Endodermal cell (in vitro differentiated cells): ENCODE data around the gene ZNRF3. TPM values are rescaled to one million over a fixed set of nuclear protein-coding genes. Genes with fewer than 3 reads are reported as not detected.

Experiments
- DNase-seq: peaks from one replicate; pipeline ENCODE4 v3.0.0-alpha.2; 2017
- H3K27ac ChIP-seq: 2 replicates; pipeline ENCODE4 v1.5.1; 2013; ENCODE audit warnings: mild to moderate bottlenecking, low read depth, low read length, moderate library complexity
- H3K27me3 ChIP-seq: 2 replicates; pipeline ENCODE4 v1.6.1; 2013; ENCODE audit warnings: mild to moderate bottlenecking, low read length, moderate library complexity; ENCODE audit not compliant: insufficient read depth, control insufficient read depth, poor library complexity, severe bottlenecking
- H3K36me3 ChIP-seq: 2 replicates; pipeline ENCODE4 v1.7.0; 2013; ENCODE audit warnings: mild to moderate bottlenecking, low read length, moderate library complexity; ENCODE audit not compliant: control insufficient read depth, insufficient read depth
- H3K4me1 ChIP-seq: one replicate; pipeline ENCODE4 v1.7.0; 2013; ENCODE audit warnings: low read length; ENCODE audit not compliant: control insufficient read depth, insufficient read depth
- H3K4me3 ChIP-seq: 2 replicates; pipeline ENCODE4 v1.5.1; 2013; ENCODE audit warnings: mild to moderate bottlenecking, low read length, moderate library complexity
- H3K9ac ChIP-seq: 2 replicates; pipeline ENCODE4 v1.6.1; 2013; ENCODE audit warnings: mild to moderate bottlenecking, low read length, moderate library complexity; ENCODE audit not compliant: poor library complexity, severe bottlenecking; ENCODE audit errors: extremely low read depth
- H3K9me3 ChIP-seq: 2 replicates; pipeline ENCODE4 v1.6.1; 2013; ENCODE audit warnings: mild to moderate bottlenecking, low read length, moderate library complexity; ENCODE audit not compliant: control insufficient read depth
- H3K27ac Mint-ChIP-seq: 2 replicates; pipeline ENCODE4 v1.8.0; 2020; ENCODE audit warnings: mixed read lengths
- H3K27me3 Mint-ChIP-seq: 2 replicates; pipeline ENCODE4 v1.8.0; 2021; ENCODE audit warnings: mild to moderate bottlenecking, mixed read lengths; ENCODE audit not compliant: insufficient read depth
- H3K36me3 Mint-ChIP-seq: 2 replicates; pipeline ENCODE4 v1.8.0; 2020; ENCODE audit warnings: low read depth, mixed read lengths
- H3K4me1 Mint-ChIP-seq: 2 replicates; pipeline ENCODE4 v1.8.0; 2020; ENCODE audit warnings: mixed read lengths
- H3K4me3 Mint-ChIP-seq: 2 replicates; pipeline ENCODE4 v1.8.0; 2020; ENCODE audit warnings: mild to moderate bottlenecking, moderate library complexity, mixed read lengths
- H3K9me3 Mint-ChIP-seq: 2 replicates; pipeline ENCODE4 v1.8.0; 2020; ENCODE audit warnings: mild to moderate bottlenecking, mixed read lengths
- WGBS, 2 experiments: methylation state at CpG; one replicate each; pipeline versions ENCODE4 v1.1.5 to v1.1.7; 2013; ENCODE audit warnings: missing lambda C conversion rate in 2 of 2, mixed read lengths in 1 of 2; ENCODE audit not compliant: insufficient coverage in 1 of 2, insufficient read length in 1 of 2; 5-methylcytosine and 5-hydroxymethylcytosine counted together
- total RNA-seq, 2 donors: library from RNA; stranded (reverse); fragmentation: NEBNext Ultra II Directional in 1 of 2; extraction: Animal tissue kit (Norgen Biotek cat#: 25700) in 1 of 2; gene quantifications; 2 replicates in 1 of 2; 3 replicates in 1 of 2; pipeline ENCODE4 v1.2.1, GENCODE V29; 2021
- TF ChIP-seq, protein P1 (sequence below): fragments of 200-600 bp; sonication (generic); conservative IDR thresholded peaks from 2 replicates; pipeline ENCODE4 v1.5.0; 2021; ENCODE audit warnings: antibody characterized with exemption, mild to moderate bottlenecking

Gene ZNRF3
- total RNA-seq, 2 donors from 2014 or later, result 15.8 to 19.8 TPM

GRCh38 chr22:28887725-28888459 lies 4.5 kb downstream of the ZNRF3 start:
- H3K36me3 Mint-ChIP-seq, result no peaks in the 10 kb centered on the region
- H3K9ac ChIP-seq, result no peak overlapping the region

DNA sequence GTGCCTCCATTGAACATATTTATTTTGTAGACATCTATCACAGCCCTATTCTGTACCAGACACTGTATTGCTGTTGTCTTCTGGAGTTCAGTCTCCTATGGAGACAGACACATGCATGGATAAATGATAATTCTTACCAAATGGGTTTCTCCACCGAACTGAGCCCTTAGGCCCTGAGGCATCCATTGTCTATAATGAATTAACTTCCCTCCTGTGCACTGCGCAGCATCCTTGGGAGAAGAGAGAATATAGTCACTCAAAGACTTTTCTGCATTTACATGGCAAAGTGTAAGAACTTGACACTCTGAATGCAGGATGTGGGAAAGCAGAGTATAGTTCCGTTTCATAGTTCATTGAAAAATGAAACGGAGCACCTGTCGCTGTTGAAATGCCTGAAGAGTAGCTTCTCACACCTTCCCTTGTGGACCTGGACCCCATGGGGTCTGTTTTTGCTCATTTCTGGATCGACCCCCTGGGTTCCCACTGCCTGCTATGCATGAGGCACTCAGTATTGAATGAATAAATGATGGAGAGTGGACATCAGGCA lies 6.2 kb downstream of the ZNRF3 start:
- Mint-ChIP-seq H3K9me3 (no peaks in the 10 kb centered on the region), H3K36me3 (no peaks in the 10 kb centered on the region), H3K27ac (no peak overlapping the region), H3K4me3 (no peak overlapping the region), H3K4me1 (peaks cover 49% of the 10 kb centered on the region), H3K27me3 (no peaks in the 10 kb centered on the region)
- no peak for DNase-seq
- WGBS, 2 experiments, result 91% methylated on average over 6 of the region's 6 CpGs
- peaks cover 21% of the 10 kb centered on the region for H3K4me1 ChIP-seq
- no peak overlapping the region for H3K27ac ChIP-seq
- TF ChIP-seq, protein P1, sequence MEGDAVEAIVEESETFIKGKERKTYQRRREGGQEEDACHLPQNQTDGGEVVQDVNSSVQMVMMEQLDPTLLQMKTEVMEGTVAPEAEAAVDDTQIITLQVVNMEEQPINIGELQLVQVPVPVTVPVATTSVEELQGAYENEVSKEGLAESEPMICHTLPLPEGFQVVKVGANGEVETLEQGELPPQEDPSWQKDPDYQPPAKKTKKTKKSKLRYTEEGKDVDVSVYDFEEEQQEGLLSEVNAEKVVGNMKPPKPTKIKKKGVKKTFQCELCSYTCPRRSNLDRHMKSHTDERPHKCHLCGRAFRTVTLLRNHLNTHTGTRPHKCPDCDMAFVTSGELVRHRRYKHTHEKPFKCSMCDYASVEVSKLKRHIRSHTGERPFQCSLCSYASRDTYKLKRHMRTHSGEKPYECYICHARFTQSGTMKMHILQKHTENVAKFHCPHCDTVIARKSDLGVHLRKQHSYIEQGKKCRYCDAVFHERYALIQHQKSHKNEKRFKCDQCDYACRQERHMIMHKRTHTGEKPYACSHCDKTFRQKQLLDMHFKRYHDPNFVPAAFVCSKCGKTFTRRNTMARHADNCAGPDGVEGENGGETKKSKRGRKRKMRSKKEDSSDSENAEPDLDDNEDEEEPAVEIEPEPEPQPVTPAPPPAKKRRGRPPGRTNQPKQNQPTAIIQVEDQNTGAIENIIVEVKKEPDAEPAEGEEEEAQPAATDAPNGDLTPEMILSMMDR, result no peak
- H3K9ac ChIP-seq, result no peak overlapping the region
- no peaks in the 10 kb centered on the region for H3K36me3 ChIP-seq
- no peaks in the 10 kb centered on the region for H3K9me3 ChIP-seq
- no peaks in the 10 kb centered on the region for H3K27me3 ChIP-seq
- no peak overlapping the region for H3K4me3 ChIP-seq

More at GRCh38 chr22:28887725-28888459, 4.5 kb downstream of the ZNRF3 start:
- Mint-ChIP-seq H3K4me1 (peaks cover 52% of the 10 kb centered on the region), H3K4me3 (no peak overlapping the region), H3K27ac (peak overlapping the region; percentile 20), H3K27me3 (no peaks in the 10 kb centered on the region), H3K9me3 (no peaks in the 10 kb centered on the region)
- no peaks in the 10 kb centered on the region for H3K36me3 ChIP-seq
- H3K9me3 ChIP-seq, result no peaks in the 10 kb centered on the region
- DNase-seq, result no peak
- TF ChIP-seq, protein P1, result no peak
- WGBS, 2 experiments, result 68% methylated on average over 4 of the region's 4 CpGs
- no peaks in the 10 kb centered on the region for H3K27me3 ChIP-seq
- peaks cover 21% of the 10 kb centered on the region for H3K4me1 ChIP-seq
- H3K27ac ChIP-seq, result no peak overlapping the region
- H3K4me3 ChIP-seq, result no peak overlapping the region

DNA sequence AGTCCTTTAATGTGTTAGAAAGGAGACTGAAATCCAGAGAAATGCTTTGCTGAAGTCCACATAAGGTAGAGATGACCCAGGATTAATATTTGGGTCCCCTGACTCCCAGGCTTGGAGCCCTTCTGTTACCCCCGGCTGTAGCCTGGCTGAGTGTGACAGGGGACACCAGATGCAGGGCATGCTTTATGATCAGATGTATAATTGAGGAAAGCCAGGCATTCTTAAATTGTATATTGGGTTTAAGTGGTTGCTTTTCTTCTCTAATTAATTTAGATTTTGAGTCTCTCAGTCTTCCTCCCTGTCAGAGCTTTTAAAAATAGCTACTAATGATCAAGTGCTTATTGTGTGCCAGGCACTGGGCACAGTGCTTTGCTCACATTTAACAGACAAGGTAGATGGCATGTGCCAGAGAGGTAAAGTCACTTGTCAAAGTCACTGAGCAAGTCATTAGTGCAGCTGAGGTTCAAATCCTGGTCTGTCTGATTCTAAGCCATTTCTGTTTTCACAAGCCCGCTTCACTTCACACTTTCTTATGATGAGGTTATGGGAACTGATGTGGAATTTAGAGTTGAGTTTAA lies 7.9 kb downstream of the ZNRF3 start:
- no peak overlapping the region for H3K4me3 ChIP-seq
- Mint-ChIP-seq H3K36me3 (no peaks in the 10 kb centered on the region), H3K27me3 (no peaks in the 10 kb centered on the region), H3K4me1 (peaks cover 35% of the 10 kb centered on the region), H3K27ac (no peak overlapping the region), H3K4me3 (no peak overlapping the region), H3K9me3 (no peaks in the 10 kb centered on the region)
- TF ChIP-seq, protein P1, result no peak
- H3K4me1 ChIP-seq, result peaks cover 6% of the 10 kb centered on the region
- no peak for DNase-seq
- H3K9me3 ChIP-seq, result no peaks in the 10 kb centered on the region
- no peaks in the 10 kb centered on the region for H3K36me3 ChIP-seq
- H3K27me3 ChIP-seq, result no peaks in the 10 kb centered on the region
- H3K27ac ChIP-seq, result no peak overlapping the region
- 87% methylated on average over 2 of the region's 2 CpGs; no CpG with 5 or more reads in 1 of the 2 experiments for WGBS, 2 experiments
- H3K9ac ChIP-seq, result no peak overlapping the region
